Right lobe of liver (tissue), 6 donors: ENCODE measurements around the gene MINDY1. TPM values are rescaled to one million over a fixed set of nuclear protein-coding genes. Genes with fewer than 3 reads are reported as not detected.

ENCODE experiments used
- ATAC-seq, 4 donors: fragments of 200-7000 bp; cut with Tn5 transposase; one replicate each; pipeline ENCODE4 v1.9.1; 2020; ENCODE audit warnings: mild to moderate bottlenecking in 4 of 4, moderate library complexity in 4 of 4
- DNase-seq, 3 donors: peaks; one replicate each; pipeline ENCODE4 v3.0.0-alpha.2; 2020
- H3K27ac ChIP-seq, 3 donors: fragments of 200-600 bp; one replicate each; pipeline ENCODE4 v1.8.0; 2022
- H3K27me3 ChIP-seq, 2 donors: fragments of 200-600 bp; one replicate each; pipeline ENCODE4 v1.8.0; 2022
- H3K36me3 ChIP-seq, 4 donors: fragments of 200-600 bp; sonication (generic) in 1 of 4; one replicate each; pipeline versions ENCODE4 v1.5.1 to v1.8.0; 2017 to 2022; ENCODE audit warnings: control low read depth in 1 of 4
- H3K4me1 ChIP-seq, 4 donors: fragments of 200-600 bp; sonication (generic) in 1 of 4; one replicate each; pipeline versions ENCODE4 v1.5.1 to v1.8.0; 2017 to 2022; ENCODE audit warnings: control low read depth in 1 of 4
- H3K4me3 ChIP-seq, 3 donors: fragments of 200-600 bp; one replicate each; pipeline ENCODE4 v1.8.0; 2022
- H3K9me3 ChIP-seq, 4 donors: fragments of 200-600 bp; sonication (generic) in 1 of 4; one replicate each; pipeline versions ENCODE4 v1.5.1 to v1.8.0; 2017 to 2022; ENCODE audit warnings: control low read depth in 1 of 4
- CTCF ChIP-seq, 4 donors: fragments of 200-600 bp in 3 of 4; fragments of 450-650 bp in 1 of 4; IDR thresholded peaks; one replicate each; pipeline versions ENCODE4 v1.5.1 to v1.8.0; 2016 to 2022; ENCODE audit warnings: antibody characterized with exemption in 4 of 4, mild to moderate bottlenecking in 2 of 4
- POLR2A ChIP-seq: fragments of 450-650 bp; IDR thresholded peaks from one replicate; pipeline ENCODE4 v1.6.1; 2017; ENCODE audit warnings: antibody characterized with exemption, mild to moderate bottlenecking
- WGBS: methylation state at CpG from one replicate; pipeline ENCODE4 v1.1.6; 2018; ENCODE audit warnings: low coverage, low lambda C conversion rate; ENCODE audit not compliant: insufficient coverage; ENCODE audit errors: missing lambda C conversion rate; 5-methylcytosine and 5-hydroxymethylcytosine counted together
- intact Hi-C, 2 donors: fragments of 100-400 bp; cut with DNase I; formaldehyde crosslinking; loops; one replicate each; pipeline versions ENCODE4 v1.11.2 to v1.14.1; 2022
- total RNA-seq, 6 experiments: library from RNA; depleted of rRNA in 2 of 6; stranded (reverse); fragments of >200 nt in 2 of 6; fragmentation: NEBNext Ultra II Directional in 3 of 6; extraction: Animal tissue kit (Norgen Biotek cat#: 25700) in 3 of 6; gene quantifications; one replicate each; pipeline versions ENCODE4 v1.1.0 to v1.2.4, GENCODE V29; 2016 to 2023
- donor health status: DM: no; HTN: yes; CAD: no.
- donor health status: DM: no; HTN: no; CAD: no.
- donor health status: DM: no; HTN: no; CAD: no.
- donor health status: DM: no; HTN: yes; CAD: no.
- donor health status: DM: no; HTN: yes; CAD: no.

The MINDY1 gene
- total RNA-seq, 6 experiments from 2014 or later, result 10.1 to 19.7 (median 15.4) TPM

DNA sequence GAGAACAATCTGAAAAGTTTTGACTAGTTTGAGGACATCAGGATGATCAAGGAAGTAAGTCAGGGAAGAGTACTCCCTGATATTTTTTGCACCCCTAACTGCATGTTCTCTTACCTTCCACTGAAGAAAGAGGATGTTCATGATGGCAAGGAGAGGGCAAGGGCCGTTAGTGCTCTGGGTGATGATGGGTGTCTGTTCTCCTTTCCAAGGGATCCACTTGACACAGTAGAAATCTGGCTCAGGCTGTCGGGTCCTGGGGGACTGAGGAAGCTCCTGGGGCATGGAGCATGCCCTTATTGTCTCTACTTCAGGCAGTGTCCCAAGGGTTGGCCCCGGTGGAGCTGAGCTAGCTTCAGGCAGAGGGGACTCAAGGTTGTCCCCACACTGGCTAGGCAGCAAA lies 4.7 kb downstream of the MINDY1 start:
- Histone ChIP-seq H3K4me1 (peaks cover 0 to 32% (median 14%) of the 10 kb centered on the region in 4 donors), H3K9me3 (no peaks in the 10 kb centered on the region), H3K27me3 (no peaks in the 10 kb centered on the region), H3K27ac (no peak overlapping the region), H3K4me3 (no peak overlapping the region), H3K36me3 (peaks cover 0 to 33% (median 12%) of the 10 kb centered on the region in 4 donors)
- intact Hi-C loops, result no loop called here
- 43% methylated on average over 1 of the region's 3 CpGs for WGBS
- TF ChIP-seq CTCF (IDR thresholded peaks at IDR 0.05) (no peak), POLR2A (no peak)
- DNase-seq, result no peak
- ATAC-seq, result no peak

- ATAC-seq (no peak), DNase-seq (no peak)
- TF ChIP-seq CTCF (IDR thresholded peaks at IDR 0.05) (no peak), POLR2A (no peak)
- intact Hi-C loops, result no loop called here
- no peak overlapping the region for H3K27ac ChIP-seq
- peaks cover 0 to 37% (median 13%) of the 10 kb centered on the region in 4 donors for H3K36me3 ChIP-seq
- H3K27me3 ChIP-seq, result no peaks in the 10 kb centered on the region
- H3K4me1 ChIP-seq, result peaks cover 0 to 29% (median 14%) of the 10 kb centered on the region in 4 donors
- no peaks in the 10 kb centered on the region for H3K9me3 ChIP-seq
- H3K4me3 ChIP-seq, result no peak overlapping the region
- 53% methylated on average over 2 of the region's 4 CpGs for WGBS
Measured at GRCh38 chr1:151001602-151002001, 5.1 kb downstream of the MINDY1 start.

GRCh38 chr1:151000408-151000807 lies 6.3 kb downstream of the MINDY1 start:
- DNase-seq (no peak), ATAC-seq (no peak)
- intact Hi-C loops, result no loop called here
- Histone ChIP-seq H3K9me3 (no peaks in the 10 kb centered on the region), H3K4me1 (peaks cover 0 to 27% (median 13%) of the 10 kb centered on the region in 4 donors), H3K4me3 (no peak overlapping the region), H3K36me3 (peaks cover 0 to 38% (median 13%) of the 10 kb centered on the region in 4 donors), H3K27ac (no peak overlapping the region), H3K27me3 (no peaks in the 10 kb centered on the region)
- 71% methylated on average over 2 of the region's 3 CpGs for WGBS
- TF ChIP-seq CTCF (IDR thresholded peaks at IDR 0.05), result no peak
- no peak for TF ChIP-seq POLR2A

DNA sequence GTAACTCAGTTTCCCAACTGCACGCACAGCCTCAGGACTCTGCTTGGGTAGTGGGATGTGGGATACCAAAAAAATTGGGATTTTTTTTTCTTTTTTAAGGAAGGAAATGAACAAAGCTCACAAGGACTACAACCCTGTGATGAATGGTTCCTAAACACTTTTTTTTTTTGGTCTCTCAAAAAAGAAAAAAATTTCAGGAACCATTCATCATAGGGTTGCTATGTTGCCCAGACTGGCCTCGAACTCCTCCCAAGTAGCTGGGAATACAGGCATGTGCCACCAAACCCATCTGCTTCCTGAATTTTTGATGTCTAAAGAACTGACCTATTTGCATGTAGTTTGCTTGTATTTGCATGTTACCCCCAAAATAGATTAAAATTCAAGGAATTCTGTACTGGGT lies 6.8 kb downstream of the MINDY1 start:
- Histone ChIP-seq H3K27me3 (no peaks in the 10 kb centered on the region), H3K4me1 (peaks cover 0 to 25% (median 10%) of the 10 kb centered on the region in 4 donors), H3K4me3 (no peak overlapping the region), H3K9me3 (no peaks in the 10 kb centered on the region), H3K36me3 (peaks cover 0 to 42% (median 13%) of the 10 kb centered on the region in 4 donors), H3K27ac (no peak overlapping the region)
- no peak for DNase-seq
- 83% methylated on average over 1 of the region's 2 CpGs for WGBS
- TF ChIP-seq CTCF (IDR thresholded peaks at IDR 0.05), result no peak
- no peak for TF ChIP-seq POLR2A
- no peak for ATAC-seq
- intact Hi-C loops, result loop anchor here in 1 of 2 donors (10.0 kb wide), 1 partner anchor 75 kb away; the partner anchor contains the start of gene SETDB1
